DOHH2 (cell line): Measurements from ENCODE around the gene PLA2G4A.

Source experiments
- EZH2phosphoT487 ChIP-seq: fragments of 200-600 bp; sonication (generic); IDR thresholded peaks from 2 replicates; pipeline ENCODE4 v1.6.1; 2017; ENCODE audit warnings: borderline replicate concordance, mild to moderate bottlenecking, antibody characterized with exemption, low read length, moderate library complexity, mixed read lengths
- TF ChIP-seq, protein P1 (sequence below): fragments of 200-600 bp; sonication (generic); IDR thresholded peaks from one replicate; pipeline ENCODE4 v1.5.1; 2014; ENCODE audit warnings: antibody characterized with exemption, mild to moderate bottlenecking, low read depth, low read length; ENCODE audit not compliant: poor library complexity, severe bottlenecking

GRCh38 chr1:187033693-187034390 is 205.1 kb downstream of the PLA2G4A start:
- TF ChIP-seq, protein P1, sequence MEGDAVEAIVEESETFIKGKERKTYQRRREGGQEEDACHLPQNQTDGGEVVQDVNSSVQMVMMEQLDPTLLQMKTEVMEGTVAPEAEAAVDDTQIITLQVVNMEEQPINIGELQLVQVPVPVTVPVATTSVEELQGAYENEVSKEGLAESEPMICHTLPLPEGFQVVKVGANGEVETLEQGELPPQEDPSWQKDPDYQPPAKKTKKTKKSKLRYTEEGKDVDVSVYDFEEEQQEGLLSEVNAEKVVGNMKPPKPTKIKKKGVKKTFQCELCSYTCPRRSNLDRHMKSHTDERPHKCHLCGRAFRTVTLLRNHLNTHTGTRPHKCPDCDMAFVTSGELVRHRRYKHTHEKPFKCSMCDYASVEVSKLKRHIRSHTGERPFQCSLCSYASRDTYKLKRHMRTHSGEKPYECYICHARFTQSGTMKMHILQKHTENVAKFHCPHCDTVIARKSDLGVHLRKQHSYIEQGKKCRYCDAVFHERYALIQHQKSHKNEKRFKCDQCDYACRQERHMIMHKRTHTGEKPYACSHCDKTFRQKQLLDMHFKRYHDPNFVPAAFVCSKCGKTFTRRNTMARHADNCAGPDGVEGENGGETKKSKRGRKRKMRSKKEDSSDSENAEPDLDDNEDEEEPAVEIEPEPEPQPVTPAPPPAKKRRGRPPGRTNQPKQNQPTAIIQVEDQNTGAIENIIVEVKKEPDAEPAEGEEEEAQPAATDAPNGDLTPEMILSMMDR = no peak
- TF ChIP-seq EZH2phosphoT487 = no peak
